Measurements from ENCODE around the gene PDIA5. TPM values are rescaled to one million over a fixed set of nuclear protein-coding genes. Genes with fewer than 3 reads are reported as not detected.

Gene PDIA5
- total RNA-seq, 2 experiments from 2014 or later = 7.1 to 7.2 TPM

DNA sequence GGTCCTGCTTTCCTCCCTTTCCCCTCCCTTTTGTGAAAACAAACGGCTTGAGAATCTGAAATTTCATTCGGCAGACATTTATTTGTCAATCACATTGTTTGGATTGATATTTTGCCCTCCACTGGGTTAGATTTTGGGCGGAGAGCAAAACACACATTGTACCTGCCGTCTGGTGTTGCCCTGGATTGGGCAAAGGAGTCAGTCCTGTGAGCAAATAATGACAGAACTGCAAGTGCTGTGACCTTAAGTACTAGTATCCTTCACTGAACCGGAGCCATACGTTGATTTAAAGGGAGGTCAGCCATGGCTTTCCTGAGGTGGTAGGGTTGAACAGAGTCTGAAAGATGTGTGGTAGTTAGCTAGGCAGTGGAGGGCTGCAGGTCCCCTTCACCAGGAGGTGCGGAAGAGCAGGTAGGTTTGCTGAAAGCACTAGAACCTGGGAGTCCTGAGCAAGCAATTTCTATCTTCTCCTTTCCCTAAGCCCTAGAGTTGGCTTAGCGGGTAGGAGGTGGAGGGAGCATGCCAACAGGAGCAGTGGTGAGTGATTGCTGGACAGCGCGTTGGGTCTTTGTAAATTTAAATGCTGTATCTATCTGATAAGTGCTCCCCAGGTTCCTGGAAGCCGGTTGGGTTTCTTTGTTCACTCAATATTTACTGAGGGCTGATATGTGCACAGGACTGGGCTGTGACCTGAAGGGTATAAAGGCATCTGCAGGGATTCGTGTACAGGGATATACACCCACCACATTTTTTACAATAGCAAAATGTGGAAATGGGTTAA, 2.0 kb downstream of the PDIA5 start:
- no peak overlapping the region for H3K27ac Mint-ChIP-seq

DNA sequence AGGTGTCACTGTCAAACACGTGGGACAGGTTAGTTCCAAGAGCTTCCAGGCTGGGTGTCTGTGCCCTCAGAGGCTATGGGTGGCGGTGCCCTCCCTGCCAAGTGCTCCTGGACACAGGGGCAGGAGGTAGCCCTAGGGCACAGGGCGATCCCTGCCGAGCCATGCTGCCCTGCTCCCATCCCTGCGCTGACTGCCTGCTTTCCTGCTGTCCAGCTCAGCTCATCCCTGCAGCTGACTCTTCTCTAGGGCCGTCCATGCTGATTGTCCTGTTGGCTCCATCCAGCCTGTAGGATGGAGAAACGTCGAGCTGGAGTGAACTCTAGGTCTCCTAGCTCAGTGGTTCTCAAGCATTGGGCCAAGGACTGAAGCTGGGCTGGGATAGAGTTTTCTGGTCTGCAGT, 3.7 kb downstream of the PDIA5 start:
- Mint-ChIP-seq H3K36me3 (peaks cover 5% of the 10 kb centered on the region), H3K9me3 (no peaks in the 10 kb centered on the region), H3K4me3 (no peak overlapping the region), H3K27me3 (no peaks in the 10 kb centered on the region), H3K27ac (no peak overlapping the region), H3K4me1 (peaks cover 31% of the 10 kb centered on the region)
- POLR2A ChIA-PET = no interaction called here
- no peak for ATAC-seq (ENCODE audit: low read depth)
- no peak for DNase-seq

More for the DNA sequence above, 2.0 kb downstream of the PDIA5 start:
- Mint-ChIP-seq H3K9me3 (no peaks in the 10 kb centered on the region), H3K4me3 (peak overlapping the region; percentile 81), H3K4me1 (peaks cover 43% of the 10 kb centered on the region), H3K27me3 (peaks cover 2% of the 10 kb centered on the region), H3K36me3 (peaks cover 5% of the 10 kb centered on the region)
- POLR2A ChIA-PET = no interaction called here
- DNase-seq (no peak), ATAC-seq (ENCODE audit: low read depth) (no peak)

DNA sequence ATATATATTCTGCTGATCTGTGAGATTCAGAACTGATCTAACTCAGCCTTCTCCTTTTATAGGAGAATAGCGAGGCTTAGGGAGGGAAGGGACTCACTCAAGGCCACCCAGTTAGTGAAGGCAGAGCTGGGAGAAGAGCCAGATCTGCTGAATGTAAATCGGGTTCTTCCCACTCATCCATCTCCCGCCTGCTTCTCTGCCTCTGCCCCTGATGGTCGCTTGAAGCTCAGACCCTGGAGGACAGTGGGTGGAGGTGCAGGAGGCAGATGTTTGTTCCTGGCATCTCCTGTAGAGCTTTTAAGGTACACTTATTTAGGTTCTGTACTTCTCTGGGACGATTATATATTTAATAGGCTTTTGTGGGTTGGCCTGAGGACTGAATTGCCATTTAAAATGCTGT, 4.3 kb downstream of the PDIA5 start:
- ATAC-seq (ENCODE audit: low read depth) = no peak
- Mint-ChIP-seq H3K27me3 (no peaks in the 10 kb centered on the region), H3K4me3 (no peak overlapping the region), H3K36me3 (peaks cover 5% of the 10 kb centered on the region), H3K4me1 (peaks cover 28% of the 10 kb centered on the region), H3K27ac (no peak overlapping the region), H3K9me3 (no peaks in the 10 kb centered on the region)
- no peak for DNase-seq
- POLR2A ChIA-PET = no interaction called here

DNA sequence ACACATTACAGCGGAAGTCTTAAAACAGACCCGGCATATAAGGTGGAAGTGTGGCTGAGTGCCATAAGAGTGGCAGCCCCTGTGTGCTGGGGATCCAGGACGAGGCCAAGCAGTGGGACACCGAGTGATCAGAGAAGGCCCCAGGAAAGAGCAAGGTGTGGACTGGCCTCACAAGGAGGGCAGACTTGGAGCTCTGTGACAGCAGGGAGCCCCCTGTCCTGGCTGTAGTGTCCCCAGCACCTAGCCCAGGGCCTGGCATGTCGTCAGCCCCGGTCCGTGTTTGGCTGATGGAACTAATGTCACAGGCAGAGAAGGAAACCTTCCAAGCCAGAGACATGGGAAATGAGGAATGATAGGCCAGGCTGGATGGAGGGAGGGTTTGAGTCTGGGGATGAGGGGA, 4.8 kb downstream of the PDIA5 start:
- Mint-ChIP-seq H3K4me1 (peaks cover 24% of the 10 kb centered on the region), H3K4me3 (no peak overlapping the region), H3K36me3 (peaks cover 5% of the 10 kb centered on the region), H3K27me3 (no peaks in the 10 kb centered on the region), H3K27ac (no peak overlapping the region), H3K9me3 (no peaks in the 10 kb centered on the region)
- ATAC-seq (ENCODE audit: low read depth) (no peak), DNase-seq (no peak)
- POLR2A ChIA-PET = no interaction called here

DNA sequence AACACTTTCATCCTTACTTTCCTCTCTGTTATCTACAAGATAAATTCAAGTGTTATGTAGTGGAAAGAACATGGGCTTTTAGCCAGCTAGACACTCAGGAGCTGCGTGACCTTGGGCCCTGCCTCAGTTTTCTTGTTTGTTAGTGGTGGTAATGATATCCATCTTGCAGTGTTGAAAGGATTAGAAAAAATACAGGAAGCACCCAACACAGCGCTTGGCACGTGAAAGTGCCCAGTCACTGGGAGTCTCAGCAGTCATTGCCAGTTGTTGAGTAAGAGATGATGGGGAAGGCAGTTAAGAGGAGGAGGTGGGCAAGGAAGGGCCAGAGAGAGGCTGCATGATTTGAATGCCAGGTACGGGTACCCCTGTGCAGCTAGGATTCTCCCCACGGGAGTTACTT, 5.3 kb downstream of the PDIA5 start:
- no peaks in the 10 kb centered on the region for H3K27me3 Mint-ChIP-seq
- H3K27ac Mint-ChIP-seq = no peak overlapping the region
- POLR2A ChIA-PET = no interaction called here
- no peaks in the 10 kb centered on the region for H3K9me3 Mint-ChIP-seq
- DNase-seq (no peak), ATAC-seq (ENCODE audit: low read depth) (no peak)
- H3K4me3 Mint-ChIP-seq = no peak overlapping the region
- peaks cover 22% of the 10 kb centered on the region for H3K4me1 Mint-ChIP-seq
- H3K36me3 Mint-ChIP-seq = peaks cover 5% of the 10 kb centered on the region

DNA sequence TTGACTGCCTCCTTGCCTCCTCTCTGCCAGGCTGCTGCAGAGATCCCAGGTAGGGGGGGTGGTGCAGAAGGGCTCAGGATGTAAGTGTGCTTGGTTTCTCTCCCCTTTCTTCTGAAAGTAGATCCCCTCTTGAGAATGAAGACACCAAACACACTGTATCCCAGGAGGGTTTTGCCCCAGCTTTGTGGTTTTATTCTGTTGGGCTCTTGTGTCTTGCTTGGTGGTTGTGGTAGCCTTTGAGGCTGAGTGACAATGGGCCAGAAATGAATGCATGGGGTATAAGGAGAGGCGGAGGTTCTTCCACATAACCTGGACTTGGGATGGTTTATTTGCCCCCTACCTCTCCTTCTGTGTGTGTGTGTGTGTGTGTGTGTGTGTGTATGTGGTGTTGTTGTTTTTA, 5.7 kb downstream of the PDIA5 start:
- DNase-seq (no peak), ATAC-seq (ENCODE audit: low read depth) (no peak)
- H3K36me3 Mint-ChIP-seq = peaks cover 5% of the 10 kb centered on the region
- no peak overlapping the region for H3K27ac Mint-ChIP-seq
- H3K27me3 Mint-ChIP-seq = no peaks in the 10 kb centered on the region
- POLR2A ChIA-PET = no interaction called here
- no peaks in the 10 kb centered on the region for H3K9me3 Mint-ChIP-seq
- no peak overlapping the region for H3K4me3 Mint-ChIP-seq
- H3K4me1 Mint-ChIP-seq = peaks cover 22% of the 10 kb centered on the region

DNA sequence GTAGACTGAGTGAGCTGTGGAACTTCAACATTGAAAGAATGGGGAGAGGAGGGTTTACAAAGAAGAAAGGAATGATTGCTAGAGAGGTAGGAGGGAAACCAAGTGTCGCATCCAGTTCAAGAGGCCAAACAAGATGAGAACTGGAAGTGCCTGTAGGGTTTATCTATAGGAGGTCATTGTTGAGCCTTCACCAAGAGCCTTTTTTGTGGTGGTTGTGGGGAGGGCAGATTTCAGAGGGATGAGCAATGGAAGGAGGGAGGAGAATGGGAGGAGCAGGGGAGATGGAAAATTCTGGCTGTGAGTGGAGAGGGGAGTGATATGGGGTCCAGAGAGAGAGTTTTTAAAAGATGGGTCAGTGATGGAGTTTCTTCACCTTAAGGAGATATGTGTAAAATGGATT, 8.5 kb downstream of the PDIA5 start:
- DNase-seq (no peak), ATAC-seq (ENCODE audit: low read depth) (no peak)
- H3K27ac Mint-ChIP-seq = no peak overlapping the region
- POLR2A ChIA-PET = no interaction called here
- no peaks in the 10 kb centered on the region for H3K27me3 Mint-ChIP-seq
- H3K9me3 Mint-ChIP-seq = no peaks in the 10 kb centered on the region
- H3K4me1 Mint-ChIP-seq = peaks cover 11% of the 10 kb centered on the region
- H3K36me3 Mint-ChIP-seq = peaks cover 2% of the 10 kb centered on the region
- H3K4me3 Mint-ChIP-seq = no peak overlapping the region

DNA sequence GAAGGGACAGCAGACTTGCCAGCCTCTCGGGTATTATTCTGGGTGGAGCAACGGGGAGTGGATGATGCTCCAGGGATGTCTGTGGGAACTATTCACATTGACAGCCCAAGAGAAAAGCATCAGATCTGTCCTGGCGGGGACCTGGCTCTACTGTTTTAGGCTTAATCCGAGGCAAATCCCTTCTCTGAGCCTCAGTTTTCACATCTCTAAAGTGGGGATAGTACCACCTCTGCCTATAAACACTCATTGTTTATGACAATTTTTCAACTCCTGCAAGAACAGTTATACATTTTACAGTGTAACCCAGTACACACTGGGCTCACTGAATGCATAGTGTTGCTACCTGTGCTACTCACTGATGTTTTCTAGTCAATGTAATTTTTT, 9.3 kb downstream of the PDIA5 start:
- DNase-seq = no peak
- ATAC-seq (ENCODE audit: low read depth) = no peak
- Mint-ChIP-seq H3K36me3 (peaks cover 2% of the 10 kb centered on the region), H3K4me1 (peaks cover 11% of the 10 kb centered on the region), H3K9me3 (no peaks in the 10 kb centered on the region), H3K27me3 (no peaks in the 10 kb centered on the region), H3K27ac (no peak overlapping the region), H3K4me3 (no peak overlapping the region)
- POLR2A ChIA-PET = no interaction called here

DNA sequence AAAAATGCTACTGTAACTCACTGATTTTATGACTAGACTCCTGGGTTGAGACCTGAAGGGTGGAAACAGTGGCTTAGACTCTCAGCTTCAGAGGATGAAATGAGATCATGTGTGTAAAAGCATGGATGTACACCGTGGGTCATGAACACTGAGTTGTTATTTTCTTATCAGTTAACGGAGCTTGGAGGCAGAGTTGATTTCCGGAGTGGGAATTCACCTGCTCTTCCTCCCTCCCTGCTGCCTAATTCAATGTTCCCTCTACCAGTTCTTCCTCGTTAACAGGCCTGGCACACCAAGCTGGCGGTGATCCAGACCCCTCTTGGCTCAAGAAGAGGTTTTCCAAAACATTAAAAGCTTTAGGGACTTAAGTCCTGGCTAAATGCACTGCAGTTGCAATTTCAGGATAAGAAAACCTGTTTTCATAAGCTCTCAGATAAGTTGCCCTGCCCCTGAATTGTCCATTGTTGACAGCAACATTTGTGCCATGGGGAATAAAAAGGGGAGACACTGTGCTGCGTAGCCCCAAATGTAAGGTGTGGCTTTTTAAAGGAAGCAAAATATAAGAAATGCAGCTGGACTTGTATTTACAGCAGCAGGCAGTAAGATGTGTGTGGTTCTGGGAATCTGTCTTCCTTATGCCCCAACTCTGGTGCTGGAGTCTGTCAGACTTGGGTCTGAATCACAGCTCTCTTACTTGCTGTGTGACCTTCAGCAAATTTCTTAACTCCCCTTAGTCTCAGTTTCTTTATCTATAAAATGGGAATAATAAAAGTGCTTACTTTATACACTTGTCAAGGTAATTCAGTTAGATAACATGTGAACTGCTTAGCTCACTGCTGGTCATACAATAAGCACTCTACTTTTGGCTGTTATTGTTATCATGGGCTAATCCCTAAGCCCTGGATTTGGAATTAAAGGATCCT, 9.9 kb downstream of the PDIA5 start:
- Mint-ChIP-seq H3K4me1 (peaks cover 11% of the 10 kb centered on the region), H3K4me3 (no peak overlapping the region), H3K27ac (no peak overlapping the region), H3K9me3 (no peaks in the 10 kb centered on the region), H3K36me3 (peaks cover 2% of the 10 kb centered on the region), H3K27me3 (no peaks in the 10 kb centered on the region)
- ATAC-seq (ENCODE audit: low read depth) (no peak), DNase-seq (no peak)
- POLR2A ChIA-PET = no interaction called here

DNA sequence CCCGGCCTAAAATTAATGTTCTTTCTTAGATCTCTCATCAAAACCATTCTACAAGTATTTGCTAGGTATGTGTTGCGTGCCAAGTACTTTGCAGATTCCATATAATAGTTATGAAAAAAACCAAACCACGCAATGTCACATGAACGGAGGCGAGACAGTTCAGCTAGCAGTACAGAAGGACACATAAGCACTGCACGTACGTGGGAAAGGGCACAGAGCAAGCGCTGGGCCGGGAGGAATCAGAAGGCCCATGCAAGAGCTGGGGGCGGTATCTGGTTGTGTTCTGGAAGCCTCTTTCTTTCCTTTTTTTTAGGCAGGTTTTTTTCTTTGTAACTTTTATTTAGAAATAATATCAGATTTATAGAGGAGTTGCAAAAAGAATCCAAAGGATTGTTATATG, 11.3 kb downstream of the PDIA5 start:
- Mint-ChIP-seq H3K9me3 (no peaks in the 10 kb centered on the region), H3K36me3 (no peaks in the 10 kb centered on the region), H3K4me3 (no peak overlapping the region), H3K27ac (no peak overlapping the region), H3K4me1 (peaks cover 15% of the 10 kb centered on the region), H3K27me3 (no peaks in the 10 kb centered on the region)
- ATAC-seq (ENCODE audit: low read depth) = no peak
- POLR2A ChIA-PET = no interaction called here
- DNase-seq = no peak

DNA sequence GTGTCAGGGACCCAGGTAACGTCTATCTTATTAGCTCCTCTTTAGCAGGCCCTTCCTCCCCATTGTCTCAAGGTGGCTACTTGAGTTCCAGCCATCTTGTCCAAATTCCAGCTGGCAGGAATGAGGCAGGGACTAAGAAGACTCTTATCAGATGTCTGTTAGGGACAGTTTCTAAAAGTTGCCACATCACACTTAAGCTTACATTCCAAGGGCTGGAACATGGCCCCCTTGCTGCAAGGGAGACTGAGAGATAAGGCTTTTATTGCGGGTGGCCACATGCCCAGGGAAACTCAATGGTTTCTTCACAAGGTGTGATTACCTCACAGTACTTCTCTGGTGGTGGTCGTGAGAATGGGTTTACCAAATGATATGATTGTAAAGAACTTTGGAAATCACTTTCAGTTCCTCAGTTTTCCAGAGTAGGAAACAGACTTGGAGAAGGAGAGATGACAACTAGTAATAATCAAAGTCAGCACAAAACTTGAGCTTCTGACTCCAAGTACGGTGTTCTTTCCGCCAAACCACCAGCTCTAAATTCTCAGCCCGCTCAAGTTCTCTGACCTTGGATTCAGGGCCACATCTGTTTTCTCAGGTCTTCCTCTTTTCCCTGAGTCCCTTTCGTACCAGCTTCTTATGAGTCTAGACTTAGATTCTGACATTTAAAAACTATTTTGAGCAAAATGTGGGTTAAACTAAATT, 14.2 kb downstream of the PDIA5 start:
- ATAC-seq (ENCODE audit: low read depth) = no peak
- POLR2A ChIA-PET = no interaction called here
- DNase-seq = no peak
- Mint-ChIP-seq H3K4me3 (no peak overlapping the region), H3K36me3 (peaks cover 1% of the 10 kb centered on the region), H3K9me3 (no peaks in the 10 kb centered on the region), H3K27me3 (no peaks in the 10 kb centered on the region), H3K27ac (no peak overlapping the region), H3K4me1 (peaks cover 37% of the 10 kb centered on the region)

DNA sequence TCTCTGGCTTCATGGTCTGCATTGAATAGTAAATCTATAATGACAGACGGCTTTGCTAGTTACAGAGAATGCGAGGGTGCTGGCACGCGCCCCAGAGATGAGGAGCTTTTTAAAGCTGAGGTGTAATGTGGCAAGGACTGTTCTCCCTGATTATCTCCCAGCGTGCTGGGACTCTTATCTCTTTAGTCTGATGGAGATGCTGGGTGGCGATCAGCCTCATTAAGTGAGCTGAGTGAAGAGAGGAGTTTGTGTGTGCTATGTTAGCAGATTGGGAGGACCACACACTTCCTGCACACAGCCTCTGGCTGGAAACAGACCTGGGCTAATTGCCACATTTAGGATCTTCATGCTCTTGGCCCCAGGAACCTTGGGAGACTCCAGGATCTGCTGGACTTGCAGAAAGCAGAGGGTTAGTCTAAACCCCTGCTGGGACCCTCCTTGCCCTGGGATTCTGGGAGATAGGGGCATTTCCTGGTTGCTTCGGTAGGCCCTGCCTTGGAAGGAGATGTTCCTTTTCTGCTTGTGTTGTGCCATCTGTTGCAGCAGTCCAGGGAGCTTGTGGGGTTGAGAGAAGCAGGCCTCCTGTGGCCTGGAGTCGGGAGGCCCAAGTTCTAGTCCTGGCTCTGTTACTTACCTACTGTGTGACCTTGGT, 15.0 kb downstream of the PDIA5 start:
- POLR2A ChIA-PET = no interaction called here
- H3K36me3 Mint-ChIP-seq = peaks cover 1% of the 10 kb centered on the region
- no peaks in the 10 kb centered on the region for H3K27me3 Mint-ChIP-seq
- peaks cover 39% of the 10 kb centered on the region for H3K4me1 Mint-ChIP-seq
- DNase-seq (no peak), ATAC-seq (ENCODE audit: low read depth) (no peak)
- no peaks in the 10 kb centered on the region for H3K9me3 Mint-ChIP-seq
- peak overlapping the region; percentile 64 for H3K27ac Mint-ChIP-seq
- peak overlapping the region; percentile 8 for H3K4me3 Mint-ChIP-seq

DNA sequence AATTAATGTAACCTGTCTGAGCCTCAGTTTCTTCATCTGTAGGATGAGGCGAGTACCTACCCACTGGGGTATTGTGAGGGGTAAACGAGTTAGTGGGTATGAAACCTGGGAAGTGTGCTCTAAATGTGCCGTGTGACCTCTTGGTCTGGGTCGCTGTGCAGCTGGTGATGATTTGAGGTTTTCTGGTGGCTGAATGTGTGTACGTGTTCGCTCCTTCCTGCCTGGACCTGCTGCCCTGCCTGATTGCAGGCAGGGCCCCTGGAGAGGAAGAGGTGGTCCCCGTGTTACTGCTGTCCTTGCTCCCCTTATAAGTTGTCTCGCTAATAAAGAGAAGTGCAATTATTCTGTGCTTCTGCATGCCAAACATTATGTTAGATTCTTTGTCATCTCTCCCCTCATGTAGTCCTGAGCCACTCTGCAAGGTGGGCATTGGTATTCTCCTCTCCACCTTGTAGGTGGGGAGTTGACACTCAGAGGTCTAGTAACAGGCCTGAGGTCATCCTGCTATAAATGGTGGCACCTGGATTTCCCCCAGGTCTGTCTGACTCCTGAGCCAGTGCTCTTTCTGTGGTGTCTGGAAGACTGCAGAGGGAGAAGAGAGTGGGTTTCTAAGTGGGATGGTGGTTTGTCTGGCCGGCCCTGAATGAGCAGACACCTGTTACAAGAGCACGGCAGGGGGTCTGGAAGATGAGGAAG, 15.7 kb downstream of the PDIA5 start:
- Mint-ChIP-seq H3K4me3 (peak overlapping the region; percentile 8), H3K27me3 (no peaks in the 10 kb centered on the region), H3K4me1 (peaks cover 39% of the 10 kb centered on the region), H3K27ac (peak overlapping the region; percentile 64), H3K9me3 (no peaks in the 10 kb centered on the region), H3K36me3 (peaks cover 1% of the 10 kb centered on the region)
- POLR2A ChIA-PET = no interaction called here
- no peak for DNase-seq
- no peak for ATAC-seq (ENCODE audit: low read depth)

Measured in activated naive CD8-positive, alpha-beta T cell treated with anti-CD3 and anti-CD28 coated beads, Interleukin-2, amount 10 ng/mL, durations not matched to agents 7 days and 5 days (primary cell).